ENCODE measurements around the gene BCAP29.

The BCAP29 gene

GRCh38 chr7:107667341-107667740, 87.3 kb downstream of the BCAP29 start:
- 0 out of 2 replicates have a peak, but pooled peaks cover 2% of the 10 kb centered on the region for H3K4me1 ChIP-seq (ENCODE audit: control insufficient read depth, insufficient read depth, low read length)
- H3K4me3 ChIP-seq (ENCODE audit: low read depth, low read length): no peak overlapping the region
- H3K9ac ChIP-seq (ENCODE audit: low read depth, low read length): no peak overlapping the region
- no peak overlapping the region for H3K27ac ChIP-seq (ENCODE audit: low read depth, low read length)
- peaks cover 29% of the 10 kb centered on the region for H3K27me3 ChIP-seq (ENCODE audit: control insufficient read depth, insufficient read depth, low read length)
- H3K36me3 ChIP-seq (ENCODE audit: control insufficient read depth, insufficient read depth, low read length): no peaks in the 10 kb centered on the region
- no peaks in the 10 kb centered on the region for H3K9me3 ChIP-seq (ENCODE audit: control insufficient read depth, insufficient read depth, low read length)

GRCh38 chr7:107668296-107668695, 88.2 kb downstream of the BCAP29 start:
- Histone ChIP-seq H3K4me1 (ENCODE audit: control insufficient read depth, insufficient read depth, low read length) (0 out of 2 replicates have a peak, but pooled peaks cover 2% of the 10 kb centered on the region), H3K27me3 (ENCODE audit: control insufficient read depth, insufficient read depth, low read length) (peaks cover 19% of the 10 kb centered on the region), H3K27ac (ENCODE audit: low read depth, low read length) (no peak overlapping the region), H3K9me3 (ENCODE audit: control insufficient read depth, insufficient read depth, low read length) (no peaks in the 10 kb centered on the region), H3K4me3 (ENCODE audit: low read depth, low read length) (no peak overlapping the region), H3K9ac (ENCODE audit: low read depth, low read length) (no peak overlapping the region), H3K36me3 (ENCODE audit: control insufficient read depth, insufficient read depth, low read length) (no peaks in the 10 kb centered on the region)

All from HUES48 (cell line).